ENCODE data around the gene RYR1.

- TF ChIP-seq POLR2AphosphoS5 (IDR thresholded peaks at IDR 0.05; ENCODE audit: low read depth): no peak
- no peak for TF ChIP-seq CTCF (IDR thresholded peaks at IDR 0.05; ENCODE audit: insufficient read depth, low read length)
- TF ChIP-seq GABPA (IDR thresholded peaks at IDR 0.05; ENCODE audit: low read depth): no peak
- no peak for TF ChIP-seq REST (IDR thresholded peaks at IDR 0.05; ENCODE audit: insufficient replicate concordance, low read depth)
- no peak for TF ChIP-seq SPI1 (IDR thresholded peaks at IDR 0.05; ENCODE audit: borderline replicate concordance, low read depth)
Observed at GRCh38 chr19:38617764-38618589, 184.5 kb downstream of the RYR1 start, which contains the start of gene MAP4K1.

Data from HL-60 (cell line).